Stimulated activated CD8-positive, alpha-beta memory T cell treated with anti-CD3 and anti-CD28 coated beads, Interleukin-7, amount 100 ng/mL, for 4 hours (primary cell): ENCODE results near the gene VEZF1.

Experiments
- DNase-seq, 2 donors: peaks; one replicate each; pipeline ENCODE4 v3.0.0-alpha.2; 2020; ENCODE audit warnings: low read depth in 2 of 2

VEZF1 gene

GRCh38 chr17:57953219-57953618 lies 34.8 kb downstream of the VEZF1 start:
- DNase-seq, result no peak

- no peak for DNase-seq
Measured at GRCh38 chr17:57949649-57950048, 38.4 kb downstream of the VEZF1 start.

- DNase-seq, result no peak
Measured at GRCh38 chr17:57948555-57949420, 39.3 kb downstream of the VEZF1 start.

GRCh38 chr17:57948169-57948554 lies 39.9 kb downstream of the VEZF1 start:
- DNase-seq, result no peak

GRCh38 chr17:57947369-57947768 lies 40.7 kb downstream of the VEZF1 start:
- no peak for DNase-seq

- DNase-seq, result peak in 1 of 2 donors; percentile 17
Measured at GRCh38 chr17:57946798-57947358, 41.2 kb downstream of the VEZF1 start.

- DNase-seq, result no peak
Measured at GRCh38 chr17:57945996-57946797, 41.9 kb downstream of the VEZF1 start.

GRCh38 chr17:57944908-57945307 lies 43.1 kb downstream of the VEZF1 start:
- DNase-seq, result no peak

- DNase-seq, result no peak
Measured at GRCh38 chr17:57943645-57944044, 44.4 kb downstream of the VEZF1 start.

GRCh38 chr17:57943140-57943539 lies 44.9 kb downstream of the VEZF1 start:
- DNase-seq, result no peak

GRCh38 chr17:57941384-57942370 lies 46.4 kb downstream of the VEZF1 start:
- DNase-seq, result no peak

- DNase-seq, result peak; percentile 11 to 21
Measured at GRCh38 chr17:57940653-57941329, 47.3 kb downstream of the VEZF1 start.

- no peak for DNase-seq
Measured at GRCh38 chr17:57940231-57940630, 47.8 kb downstream of the VEZF1 start.

- peak; percentile 25 to 26 for DNase-seq
Measured at GRCh38 chr17:57939797-57940196, 48.3 kb downstream of the VEZF1 start.

- DNase-seq, result no peak
Measured at GRCh38 chr17:57938061-57938502, 50.0 kb downstream of the VEZF1 start.

- DNase-seq, result no peak
Measured at GRCh38 chr17:57937492-57937891, 50.6 kb downstream of the VEZF1 start.

GRCh38 chr17:57935833-57936807 lies 51.9 kb downstream of the VEZF1 start:
- DNase-seq, result no peak

GRCh38 chr17:57931488-57932137 lies 56.4 kb downstream of the VEZF1 start:
- DNase-seq, result no peak

GRCh38 chr17:57930239-57930638 lies 57.8 kb downstream of the VEZF1 start:
- DNase-seq, result no peak
